Gastrocnemius medialis (tissue), 4 donors: ENCODE data around the gene CPZ.

ENCODE experiments used
- CTCF ChIP-seq, 5 experiments: fragments of 450-650 bp in 3 of 5; fragments of 200-600 bp in 2 of 5; sonication (generic) in 2 of 5; IDR thresholded peaks in 4 of 5; conservative IDR thresholded peaks in 1 of 5; 1 replicate in 4 of 5; 2 replicates in 1 of 5; pipeline ENCODE4 v1.5.1; 2016 to 2019; ENCODE audit warnings: antibody characterized with exemption in 5 of 5, mild to moderate bottlenecking in 3 of 5, moderate library complexity in 3 of 5
- POLR2A ChIP-seq, 2 donors: fragments of 450-650 bp; IDR thresholded peaks; one replicate each; pipeline ENCODE4 v1.6.1; 2017; ENCODE audit warnings: antibody characterized with exemption in 2 of 2, mild to moderate bottlenecking in 2 of 2, moderate library complexity in 2 of 2

DNA sequence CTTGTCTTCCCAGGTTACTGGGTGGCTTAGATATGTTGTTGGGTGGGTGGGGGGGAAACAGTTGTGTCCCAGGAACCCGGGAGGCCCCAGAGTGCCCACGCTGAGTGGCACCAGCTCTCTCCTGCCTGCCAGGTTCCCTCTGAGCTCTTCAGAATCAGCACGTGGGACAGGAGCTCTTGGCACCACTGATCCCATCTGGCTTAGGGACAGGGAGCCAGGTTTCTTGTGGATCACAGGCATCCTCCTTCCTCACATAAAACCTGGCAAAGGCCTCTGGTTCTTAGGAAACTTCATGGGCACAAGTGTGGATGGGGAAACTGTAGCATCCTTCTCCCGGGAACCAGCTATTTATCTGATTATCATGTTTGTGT lies 8.9 kb upstream of the CPZ start:
- TF ChIP-seq CTCF (IDR thresholded peaks at IDR 0.05 in 4 of 5, conservative IDR thresholded peaks at IDR 0.05 in 1 of 5) = no peak
- no peak for TF ChIP-seq POLR2A (IDR thresholded peaks at IDR 0.05)
